PFSK-1 (cell line): Measurements from ENCODE around the gene PIK3R6.

Experiments used
- POLR2AphosphoS5 ChIP-seq: IDR thresholded peaks from 2 replicates; pipeline ENCODE4 v1.6.1; 2012; ENCODE audit warnings: low read depth, mild to moderate bottlenecking, control low read depth, low read length, moderate library complexity
- TAF1 ChIP-seq: IDR thresholded peaks from 2 replicates; pipeline ENCODE4 v1.6.1; 2012; ENCODE audit warnings: low read length, control low read depth, borderline replicate concordance; ENCODE audit not compliant: insufficient read depth
- TF ChIP-seq, protein P1 (sequence below), 2 experiments: IDR thresholded peaks; 2 replicates each; pipeline versions ENCODE4 v1.6.1 to v1.8.0; 2011 to 2012; ENCODE audit warnings: low read depth in 2 of 2, low read length in 2 of 2, control low read depth in 1 of 2, inconsistent platforms in 1 of 2, mild to moderate bottlenecking in 1 of 2, moderate library complexity in 1 of 2; ENCODE audit not compliant: insufficient read depth in 1 of 2

DNA sequence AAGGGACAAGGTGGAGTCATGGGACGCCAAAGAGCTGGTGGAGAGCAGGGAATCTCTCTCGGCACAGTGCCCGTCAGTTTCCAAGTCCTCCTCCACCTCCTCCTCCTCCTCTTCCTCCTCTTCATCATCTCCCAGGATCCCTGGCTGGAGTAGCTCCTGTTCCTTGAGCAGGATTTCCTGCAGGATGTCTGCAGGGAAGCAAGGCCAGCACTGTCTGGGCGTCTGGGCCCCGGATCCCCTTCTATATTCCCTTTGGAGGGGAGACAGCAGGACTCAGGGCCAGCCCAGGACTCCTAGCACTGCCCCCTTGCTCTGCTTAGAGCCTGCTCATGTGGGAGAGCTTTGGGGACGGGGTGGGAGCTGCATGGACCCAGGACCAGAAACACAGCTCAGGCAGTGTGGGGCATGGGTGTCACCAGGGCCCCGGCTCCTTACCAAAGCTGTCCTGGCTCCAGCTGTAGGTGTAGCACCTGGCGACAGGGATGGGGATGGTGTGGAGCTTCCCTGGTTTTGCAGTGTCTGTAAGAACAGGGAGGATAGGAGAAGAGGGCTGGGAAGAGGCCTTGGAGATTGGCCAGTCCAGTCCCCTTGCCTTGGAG lies 21.3 kb upstream of the PIK3R6 start:
- TF ChIP-seq POLR2AphosphoS5 (no peak), TAF1 (no peak)
- TF ChIP-seq, protein P1, sequence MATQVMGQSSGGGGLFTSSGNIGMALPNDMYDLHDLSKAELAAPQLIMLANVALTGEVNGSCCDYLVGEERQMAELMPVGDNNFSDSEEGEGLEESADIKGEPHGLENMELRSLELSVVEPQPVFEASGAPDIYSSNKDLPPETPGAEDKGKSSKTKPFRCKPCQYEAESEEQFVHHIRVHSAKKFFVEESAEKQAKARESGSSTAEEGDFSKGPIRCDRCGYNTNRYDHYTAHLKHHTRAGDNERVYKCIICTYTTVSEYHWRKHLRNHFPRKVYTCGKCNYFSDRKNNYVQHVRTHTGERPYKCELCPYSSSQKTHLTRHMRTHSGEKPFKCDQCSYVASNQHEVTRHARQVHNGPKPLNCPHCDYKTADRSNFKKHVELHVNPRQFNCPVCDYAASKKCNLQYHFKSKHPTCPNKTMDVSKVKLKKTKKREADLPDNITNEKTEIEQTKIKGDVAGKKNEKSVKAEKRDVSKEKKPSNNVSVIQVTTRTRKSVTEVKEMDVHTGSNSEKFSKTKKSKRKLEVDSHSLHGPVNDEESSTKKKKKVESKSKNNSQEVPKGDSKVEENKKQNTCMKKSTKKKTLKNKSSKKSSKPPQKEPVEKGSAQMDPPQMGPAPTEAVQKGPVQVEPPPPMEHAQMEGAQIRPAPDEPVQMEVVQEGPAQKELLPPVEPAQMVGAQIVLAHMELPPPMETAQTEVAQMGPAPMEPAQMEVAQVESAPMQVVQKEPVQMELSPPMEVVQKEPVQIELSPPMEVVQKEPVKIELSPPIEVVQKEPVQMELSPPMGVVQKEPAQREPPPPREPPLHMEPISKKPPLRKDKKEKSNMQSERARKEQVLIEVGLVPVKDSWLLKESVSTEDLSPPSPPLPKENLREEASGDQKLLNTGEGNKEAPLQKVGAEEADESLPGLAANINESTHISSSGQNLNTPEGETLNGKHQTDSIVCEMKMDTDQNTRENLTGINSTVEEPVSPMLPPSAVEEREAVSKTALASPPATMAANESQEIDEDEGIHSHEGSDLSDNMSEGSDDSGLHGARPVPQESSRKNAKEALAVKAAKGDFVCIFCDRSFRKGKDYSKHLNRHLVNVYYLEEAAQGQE (IDR thresholded peaks at IDR 0.05; ENCODE audit: insufficient read depth in 1 of 2, low read depth in 2 of 2, low read length in 2 of 2): no peak; a peak in 1 of 4 replicates
